ENCODE measurements around the gene PPP4C. TPM values are rescaled to one million over a fixed set of nuclear protein-coding genes. Genes with fewer than 3 reads are reported as not detected.

Gene PPP4C
- total RNA-seq, 1 experiment from 2014 or later = 93.2 TPM

- POLR2A ChIA-PET = interaction anchor here (0.8 to 3.6 kb wide), 3 partner anchors 10 to 35 kb away, joined by 3 to 50 read pairs (median 4); partner anchors contain the start of gene PPP4C
- intact Hi-C loops (cut with micrococcal nuclease) = no loop called here
- Mint-ChIP-seq H3K27me3 (ENCODE audit: insufficient read depth, unreplicated experiment) (no peaks in the 10 kb centered on the region), H3K4me1 (ENCODE audit: insufficient read depth, unreplicated experiment) (peaks cover 25% of the 10 kb centered on the region), H3K9me3 (ENCODE audit: unreplicated experiment) (no peaks in the 10 kb centered on the region), H3K27ac (ENCODE audit: low read depth, unreplicated experiment) (no peak overlapping the region), H3K36me3 (ENCODE audit: insufficient read depth, unreplicated experiment) (peaks cover 15% of the 10 kb centered on the region), H3K4me3 (ENCODE audit: unreplicated experiment) (no peak overlapping the region)
- TF ChIP-seq CTCF (IDR thresholded peaks at IDR 0.05; ENCODE audit: unreplicated experiment) = no peak
- CTCF ChIA-PET = interaction anchor here (4.3 kb wide), 1 partner anchor 12 kb away, joined by 24 read pairs; no protein-coding TSS in a partner anchor
- BruUV-seq (replicated peaks) = no TSS peak
- no peak for DNase-seq (ENCODE audit: unreplicated experiment)
Observed at GRCh38 chr16:30088832-30089624, 13.2 kb downstream of the PPP4C start.

- POLR2A ChIA-PET = interaction anchor here (0.6 to 3.6 kb wide), 7 partner anchors 11 to 1048 kb away, joined by 3 to 50 read pairs (median 5); partner anchors contain the start of genes ALDOA, CORO1A, MAPK3 and PPP4C
- BruUV-seq (replicated peaks) = no TSS peak
- Mint-ChIP-seq H3K4me3 (ENCODE audit: unreplicated experiment) (no peak overlapping the region), H3K27ac (ENCODE audit: low read depth, unreplicated experiment) (peak overlapping the region; percentile 57), H3K9me3 (ENCODE audit: unreplicated experiment) (no peaks in the 10 kb centered on the region), H3K4me1 (ENCODE audit: insufficient read depth, unreplicated experiment) (peaks cover 35% of the 10 kb centered on the region), H3K36me3 (ENCODE audit: insufficient read depth, unreplicated experiment) (peaks cover 17% of the 10 kb centered on the region), H3K27me3 (ENCODE audit: insufficient read depth, unreplicated experiment) (no peaks in the 10 kb centered on the region)
- intact Hi-C loops (cut with micrococcal nuclease) = loop anchor here (10.0 kb wide), 1 partner anchor 314 kb away; the partner anchor contains the start of gene ZNF771
- no peak for TF ChIP-seq CTCF (IDR thresholded peaks at IDR 0.05; ENCODE audit: unreplicated experiment)
- CTCF ChIA-PET = interaction anchor here (0.6 to 4.3 kb wide), 11 partner anchors 9 to 538 kb away, joined by 3 to 24 read pairs (median 4); partner anchors contain the start of gene GDPD3
- DNase-seq (ENCODE audit: unreplicated experiment) = no peak
Observed at GRCh38 chr16:30090610-30091331, 15.0 kb downstream of the PPP4C start.

GRCh38 chr16:30091474-30092372 lies 15.9 kb downstream of the PPP4C start, which contains the start of gene TBX6:
TBX6 (minus strand) TSS chr16:30091924; CDS start chr16:30091193, 731 bp downstream.
- intact Hi-C loops (cut with micrococcal nuclease) = loop anchor here (10.0 kb wide), 1 partner anchor 313 kb away; the partner anchor contains the start of gene ZNF771
- peaks cover 37% of the 10 kb centered on the region for H3K4me1 Mint-ChIP-seq (ENCODE audit: insufficient read depth, unreplicated experiment)
- BruUV-seq (replicated peaks) = no TSS peak
- H3K27me3 Mint-ChIP-seq (ENCODE audit: insufficient read depth, unreplicated experiment) = no peaks in the 10 kb centered on the region
- peaks cover 17% of the 10 kb centered on the region for H3K36me3 Mint-ChIP-seq (ENCODE audit: insufficient read depth, unreplicated experiment)
- H3K4me3 Mint-ChIP-seq (ENCODE audit: unreplicated experiment) = peak within 1 kb of the TSS; percentile 79
- peak within 1 kb of the TSS; percentile 57 for H3K27ac Mint-ChIP-seq (ENCODE audit: low read depth, unreplicated experiment)
- peak; percentile 74 for TF ChIP-seq CTCF (IDR thresholded peaks at IDR 0.05; ENCODE audit: unreplicated experiment)
- POLR2A ChIA-PET = interaction anchor here (0.7 to 3.6 kb wide), 10 partner anchors 12 to 316 kb away, joined by 3 to 50 read pairs (median 4); partner anchors contain the start of genes ALDOA, CORO1A, MAPK3 and PPP4C
- CTCF ChIA-PET = interaction anchor here (0.5 to 4.3 kb wide), 24 partner anchors 10 to 537 kb away, joined by 3 to 24 read pairs (median 4); partner anchors contain the start of genes GDPD3 and ZNF48
- peak; percentile 89 for DNase-seq (ENCODE audit: unreplicated experiment)
- no peaks in the 10 kb centered on the region for H3K9me3 Mint-ChIP-seq (ENCODE audit: unreplicated experiment)

Measured in MCF 10A (cell line).